BLaER1 treated with 17β-estradiol and CSF1 and Interleukin-3, amounts not matched to agents 10 nM and 100 nM (cell line): ENCODE results near the gene COBLL1.
"Not testable (repeated sequence)": the region's sequence is repeated elsewhere in the genome, so short reads cannot be mapped to it uniquely, and the experiment has no call there.

Source experiments
- H3K27ac ChIP-seq, 11 experiments: shearing (Covaris generic); formaldehyde crosslinking; 2 replicates each; pipeline ENCODE4 v1.8.1; 2022
- H3K27me3 ChIP-seq, 11 experiments: shearing (Covaris generic); formaldehyde crosslinking; 2 replicates each; pipeline ENCODE4 v1.8.1; 2022
- H3K36me3 ChIP-seq, 11 experiments: shearing (Covaris generic); formaldehyde crosslinking; 2 replicates each; pipeline ENCODE4 v1.8.1; 2022
- H3K4me1 ChIP-seq, 10 experiments: shearing (Covaris generic); formaldehyde crosslinking; 2 replicates each; pipeline ENCODE4 v1.8.1; 2022
- H3K4me2 ChIP-seq, 11 experiments: shearing (Covaris generic); formaldehyde crosslinking; 2 replicates each; pipeline ENCODE4 v1.8.1; 2022
- H3K4me3 ChIP-seq, 10 experiments: shearing (Covaris generic); formaldehyde crosslinking; 2 replicates each; pipeline ENCODE4 v1.8.1; 2022
- H3K9ac ChIP-seq, 11 experiments: shearing (Covaris generic); formaldehyde crosslinking; 2 replicates each; pipeline ENCODE4 v1.8.1; 2022
- H3K9me3 ChIP-seq, 11 experiments: shearing (Covaris generic); formaldehyde crosslinking; replicated peaks in 1 of 11; 2 replicates each; pipeline ENCODE4 v1.8.1; 2022
- H4K20me1 ChIP-seq, 11 experiments: shearing (Covaris generic); formaldehyde crosslinking; 2 replicates each; pipeline ENCODE4 v1.8.1; 2022
- Cebpa-rat ChIP-seq, 11 experiments: shearing (Covaris generic); IDR thresholded peaks; 2 replicates each; pipeline ENCODE4 v1.8.1; 2022

The COBLL1 gene

DNA sequence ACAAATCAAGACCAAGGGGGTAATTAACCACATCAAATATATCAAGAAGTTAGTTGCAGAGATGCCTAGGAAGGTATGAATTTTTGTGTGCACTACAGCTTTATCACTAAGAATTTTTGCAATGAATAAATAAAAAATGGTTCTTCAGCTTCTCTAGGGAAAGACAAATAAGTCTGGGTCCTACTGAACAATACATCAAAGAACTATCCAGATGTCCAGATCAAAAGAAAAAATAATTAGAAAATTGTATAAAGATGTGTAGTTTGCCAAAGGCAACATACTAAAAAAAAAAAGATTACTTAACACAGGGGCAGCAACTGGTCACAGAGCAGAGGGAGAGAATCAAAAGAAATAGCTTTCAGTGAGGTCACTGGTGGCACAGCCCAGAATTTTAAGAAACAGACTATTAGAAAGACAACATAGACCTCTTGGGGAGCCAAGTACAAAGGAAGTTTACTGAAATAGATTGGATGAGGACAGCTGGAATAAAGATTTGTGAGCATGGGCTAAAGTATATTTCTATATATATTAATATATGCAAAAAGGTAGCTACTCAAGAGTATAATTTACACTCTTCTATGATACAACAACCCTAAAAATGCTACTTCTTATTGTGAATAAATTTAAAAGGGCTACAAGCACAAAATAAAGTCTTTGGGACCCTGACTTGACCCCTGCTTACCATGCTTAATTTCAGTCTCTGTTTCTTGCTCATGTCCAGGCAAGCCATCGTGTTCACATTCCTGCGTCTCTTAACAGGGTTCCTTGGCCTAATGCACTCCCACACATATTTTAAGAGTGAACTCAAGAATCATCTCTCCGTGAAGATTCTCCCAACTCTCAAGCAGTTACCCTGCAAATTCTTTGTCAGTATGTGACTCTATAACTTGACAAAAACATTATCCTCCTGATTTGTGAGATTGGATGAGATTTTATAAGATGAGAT, 121.4 kb downstream of the COBLL1 start:
- TF ChIP-seq Cebpa-rat (IDR thresholded peaks at IDR 0.05) = no peak
- H3K27me3 ChIP-seq = no peaks in the 10 kb centered on the region
- H3K4me3 ChIP-seq = no peak overlapping the region
- H3K27ac ChIP-seq = no peak overlapping the region
- H3K36me3 ChIP-seq = no peaks in the 10 kb centered on the region
- no peak overlapping the region for H3K9ac ChIP-seq
- no peaks in the 10 kb centered on the region for H4K20me1 ChIP-seq
- no peaks in the 10 kb centered on the region for H3K9me3 ChIP-seq
- peaks cover 0 to 21% (median 3%) of the 10 kb centered on the region in 10 experiments; a peak in 8 of 20 replicates for H3K4me1 ChIP-seq
- no peak overlapping the region for H3K4me2 ChIP-seq

DNA sequence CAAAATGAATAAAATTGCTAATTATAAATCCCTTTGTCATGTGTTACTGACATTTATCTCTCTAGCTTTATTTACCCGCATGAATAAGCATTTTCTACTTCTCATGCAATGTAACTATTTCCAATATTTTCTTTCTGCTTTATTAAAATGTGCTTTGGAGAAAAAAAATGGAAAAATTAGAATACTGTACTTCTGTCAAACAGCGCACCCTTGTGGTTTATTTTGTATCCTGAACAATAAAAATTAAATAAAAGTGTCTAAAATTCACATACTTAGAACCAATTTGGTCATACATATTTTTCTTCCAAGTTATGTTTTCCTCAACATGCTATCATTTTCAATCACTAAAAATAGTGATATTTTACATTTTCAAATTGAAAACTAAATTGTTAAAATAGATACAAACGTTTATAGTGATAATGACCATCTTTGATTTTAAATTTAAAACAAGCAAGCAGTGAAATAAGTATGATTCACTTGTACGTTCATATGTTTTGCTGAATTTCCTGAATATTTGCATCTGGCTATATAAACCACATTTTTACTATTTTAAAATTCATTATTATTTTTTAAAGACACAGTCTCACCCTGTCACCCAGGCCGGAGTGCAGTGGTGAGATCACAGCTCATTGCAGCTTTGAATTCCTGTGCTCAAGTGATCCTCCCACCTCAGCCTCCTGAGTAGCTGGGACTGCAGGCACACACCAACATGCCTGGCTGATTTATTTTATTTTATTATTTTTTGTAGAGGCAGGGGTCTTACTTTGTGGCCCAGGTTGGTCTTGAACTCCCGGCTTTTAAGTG, 124.4 kb downstream of the COBLL1 start:
- Histone ChIP-seq H3K4me2 (no peak overlapping the region), H3K9me3 (no peaks in the 10 kb centered on the region), H3K4me1 (peaks cover 0 to 8% (median 0%) of the 10 kb centered on the region in 10 experiments; a peak in 7 of 20 replicates)

DNA sequence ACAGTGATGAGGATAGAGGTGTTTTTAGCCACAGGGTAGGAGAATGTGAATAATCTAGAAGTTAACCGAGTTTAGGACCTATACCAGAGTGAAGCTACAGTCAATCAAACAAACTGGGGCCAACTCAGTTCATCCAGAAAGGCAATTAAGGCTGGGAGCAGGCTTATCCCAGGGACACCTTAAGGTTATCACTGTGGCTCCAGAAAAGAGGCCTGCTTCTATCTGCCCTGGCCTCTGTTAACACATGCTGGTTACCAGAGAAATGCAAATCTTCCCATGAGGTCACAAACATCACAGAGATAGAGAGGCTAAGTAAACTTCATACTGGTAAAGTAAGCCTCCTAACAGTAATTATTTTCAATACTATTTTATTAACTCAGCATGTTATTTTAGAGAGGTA, 127.2 kb downstream of the COBLL1 start:
- Histone ChIP-seq H3K36me3 (no peaks in the 10 kb centered on the region), H3K9me3 (no peaks in the 10 kb centered on the region), H3K27ac (no peak overlapping the region), H3K27me3 (no peaks in the 10 kb centered on the region), H3K4me2 (no peak overlapping the region), H3K4me3 (no peak overlapping the region), H3K9ac (no peak overlapping the region), H3K4me1 (no peaks in the 10 kb centered on the region), H4K20me1 (no peaks in the 10 kb centered on the region)
- TF ChIP-seq Cebpa-rat (IDR thresholded peaks at IDR 0.05) = no peak

More for the DNA sequence above, 124.4 kb downstream of the COBLL1 start:
- H3K27me3 ChIP-seq = no peaks in the 10 kb centered on the region
- H3K36me3 ChIP-seq = no peaks in the 10 kb centered on the region
- no peaks in the 10 kb centered on the region for H4K20me1 ChIP-seq
- H3K27ac ChIP-seq = no peak overlapping the region
- no peak for TF ChIP-seq Cebpa-rat (IDR thresholded peaks at IDR 0.05)
- no peak overlapping the region for H3K4me3 ChIP-seq
- H3K9ac ChIP-seq = no peak overlapping the region

DNA sequence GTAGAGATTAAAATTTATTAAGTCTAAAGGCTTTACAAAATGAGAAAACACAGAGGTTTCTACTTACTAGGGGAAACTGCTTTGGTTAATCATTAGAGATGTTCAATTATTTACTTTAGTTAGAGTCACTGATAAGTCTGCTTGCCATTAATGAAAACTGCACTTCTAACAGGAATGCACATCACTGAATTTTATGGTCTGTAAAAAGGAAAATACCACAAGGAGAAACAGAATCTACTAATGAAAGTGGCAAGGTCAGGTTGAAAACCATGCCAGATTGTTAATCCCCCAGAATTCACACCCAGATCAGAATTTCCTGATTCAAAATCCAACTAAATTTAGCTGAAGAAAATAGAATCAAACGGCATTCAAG, 129.9 kb downstream of the COBLL1 start:
- H3K27me3 ChIP-seq = no peaks in the 10 kb centered on the region
- no peaks in the 10 kb centered on the region for H3K36me3 ChIP-seq
- H3K27ac ChIP-seq = no peak overlapping the region
- H3K9me3 ChIP-seq = no peaks in the 10 kb centered on the region
- TF ChIP-seq Cebpa-rat (IDR thresholded peaks at IDR 0.05) = no peak
- H4K20me1 ChIP-seq = no peaks in the 10 kb centered on the region
- H3K4me2 ChIP-seq = no peak overlapping the region
- no peak overlapping the region for H3K4me3 ChIP-seq
- no peak overlapping the region for H3K9ac ChIP-seq
- H3K4me1 ChIP-seq = no peaks in the 10 kb centered on the region

DNA sequence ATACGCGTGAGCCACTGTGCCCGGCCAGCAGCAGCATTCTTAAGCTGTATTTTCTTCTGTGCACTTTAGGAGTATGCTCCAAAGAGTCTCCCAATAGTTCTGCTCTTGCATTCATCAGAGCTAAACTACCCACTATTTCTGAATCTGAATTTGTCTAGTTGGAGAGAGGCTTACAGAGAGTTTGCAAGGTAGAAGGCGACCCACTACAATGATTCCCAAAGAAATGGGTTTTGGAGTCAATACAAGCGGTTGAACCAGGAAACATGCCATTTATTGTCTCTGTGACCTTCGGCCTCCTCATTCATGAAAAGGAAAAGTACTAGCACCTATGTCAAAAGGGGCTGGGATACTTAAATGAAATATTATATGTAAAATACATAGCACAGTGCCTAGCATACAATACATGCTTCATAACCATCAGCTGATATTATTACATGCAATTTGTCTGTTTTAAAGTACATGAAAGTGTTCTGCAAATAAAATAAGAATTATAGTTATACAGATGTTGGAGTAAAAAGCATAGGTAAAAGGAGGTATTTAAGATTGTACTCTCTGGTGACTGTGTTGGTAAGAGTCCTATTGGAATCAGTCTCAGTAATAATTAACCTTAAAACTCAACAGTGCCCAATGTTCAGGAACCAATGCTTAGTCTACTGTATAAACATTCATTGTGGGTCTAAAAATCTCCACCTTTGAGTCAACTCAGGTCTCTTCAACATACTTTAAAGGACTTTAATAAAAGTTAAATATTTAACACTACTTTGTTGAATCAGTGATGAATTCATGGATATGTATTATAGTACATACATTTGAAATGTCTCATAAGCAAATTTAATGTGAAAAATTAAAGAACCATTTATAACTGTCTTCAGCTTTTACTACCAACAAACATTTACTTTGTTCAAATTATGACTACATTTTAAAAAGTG, 130.5 kb downstream of the COBLL1 start:
- H3K9ac ChIP-seq = no peak overlapping the region
- H4K20me1 ChIP-seq = no peaks in the 10 kb centered on the region
- H3K4me3 ChIP-seq = no peak overlapping the region
- no peaks in the 10 kb centered on the region for H3K27me3 ChIP-seq
- TF ChIP-seq Cebpa-rat (IDR thresholded peaks at IDR 0.05) = no peak
- H3K9me3 ChIP-seq = no peaks in the 10 kb centered on the region
- no peak overlapping the region for H3K27ac ChIP-seq
- H3K4me1 ChIP-seq = no peaks in the 10 kb centered on the region
- no peak overlapping the region for H3K4me2 ChIP-seq
- no peaks in the 10 kb centered on the region for H3K36me3 ChIP-seq

DNA sequence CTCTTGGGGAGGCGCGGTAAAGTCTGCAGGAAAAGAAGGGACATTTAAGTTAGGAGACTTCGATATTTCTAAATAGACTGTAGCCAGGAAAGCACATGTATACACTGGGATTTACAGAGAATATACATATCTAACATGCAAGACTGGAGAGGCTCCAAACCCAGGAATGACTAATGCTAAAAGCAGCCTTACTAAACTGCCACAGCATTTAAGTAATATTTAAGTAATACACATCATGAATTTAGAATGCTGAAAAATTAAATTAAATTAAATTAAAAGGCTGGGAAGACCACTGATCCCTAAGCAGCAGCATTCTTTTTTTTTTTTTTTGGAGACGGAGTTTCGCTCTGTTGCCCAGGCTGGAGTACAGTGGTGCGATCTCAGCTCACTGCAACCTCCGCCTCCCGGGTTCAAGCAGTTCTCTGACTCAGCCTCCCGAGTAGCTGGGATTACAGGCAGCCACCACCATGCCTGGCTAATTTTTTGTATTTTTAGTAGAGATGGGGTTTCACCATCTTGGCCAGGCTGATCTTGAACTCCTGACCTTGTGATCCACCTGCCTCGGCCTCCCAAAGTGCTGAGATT, 131.3 kb downstream of the COBLL1 start:
- not testable (repeated sequence) for H3K4me3 ChIP-seq, H3K36me3 ChIP-seq, H3K27ac ChIP-seq, H4K20me1 ChIP-seq, H3K9me3 ChIP-seq, H3K9ac ChIP-seq, H3K4me2 ChIP-seq, H3K27me3 ChIP-seq, H3K4me1 ChIP-seq

DNA sequence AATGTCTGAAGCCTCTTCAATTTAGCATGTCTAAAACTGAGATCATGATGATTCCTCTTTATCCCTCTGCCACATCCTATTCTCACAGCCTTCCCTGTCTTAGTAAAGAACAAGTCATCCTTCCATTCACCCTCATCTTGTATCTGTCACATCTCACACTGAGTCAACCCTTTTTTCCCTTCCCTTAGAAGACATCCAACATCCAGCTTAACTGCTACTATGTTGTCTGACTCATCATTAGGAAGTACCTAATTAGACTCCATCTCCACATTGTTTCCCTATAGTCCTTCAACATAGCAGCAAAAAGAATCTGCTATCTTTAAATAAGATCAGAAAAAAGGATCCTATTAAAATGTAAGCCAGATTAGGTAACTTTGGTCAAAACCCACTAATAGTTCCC, 135.1 kb downstream of the COBLL1 start:
- H3K4me1 ChIP-seq = no peaks in the 10 kb centered on the region
- H3K4me3 ChIP-seq = no peak overlapping the region
- TF ChIP-seq Cebpa-rat (IDR thresholded peaks at IDR 0.05) = no peak
- H3K9me3 ChIP-seq = no peaks in the 10 kb centered on the region
- H3K27me3 ChIP-seq = no peaks in the 10 kb centered on the region
- H3K4me2 ChIP-seq = no peak overlapping the region
- H3K36me3 ChIP-seq = no peaks in the 10 kb centered on the region
- no peak overlapping the region for H3K9ac ChIP-seq
- H4K20me1 ChIP-seq = no peaks in the 10 kb centered on the region
- H3K27ac ChIP-seq = no peak overlapping the region

DNA sequence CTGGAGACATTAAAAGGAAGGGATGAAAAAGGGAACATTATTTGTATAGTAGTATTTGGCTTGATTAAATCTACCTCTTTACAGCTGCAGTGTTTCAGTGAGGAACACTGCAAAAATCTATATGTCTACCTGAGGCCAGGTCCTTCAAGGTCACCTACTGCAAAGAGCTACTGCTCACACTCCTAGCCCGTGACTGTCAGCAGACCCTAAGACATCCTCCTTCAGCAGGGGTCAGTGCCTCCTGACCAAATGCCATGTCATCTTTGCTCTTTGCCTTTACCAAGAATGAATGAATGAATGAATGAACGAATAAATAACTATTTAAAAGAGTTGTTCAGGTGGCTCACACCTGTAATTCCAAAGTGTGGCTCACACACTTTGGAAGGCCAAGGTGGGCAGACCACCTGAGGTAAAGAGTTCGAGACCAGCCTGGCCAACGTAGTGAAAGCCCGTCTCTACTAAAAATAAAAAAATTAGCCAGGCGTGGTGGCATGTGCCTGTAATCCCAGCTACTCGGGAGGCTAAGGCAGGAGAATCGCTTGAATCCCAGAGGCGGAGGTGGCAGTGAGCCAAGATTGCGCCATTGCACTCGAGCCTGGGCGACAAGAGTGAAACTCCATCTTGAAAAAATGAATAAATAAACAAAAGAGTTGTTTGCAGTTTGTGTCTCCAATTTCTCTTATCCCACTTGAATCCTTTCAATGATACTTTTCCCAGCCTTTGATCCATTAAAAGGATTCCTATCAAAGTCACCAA, 136.0 kb downstream of the COBLL1 start:
- no peak overlapping the region for H3K4me3 ChIP-seq
- no peaks in the 10 kb centered on the region for H4K20me1 ChIP-seq
- H3K4me2 ChIP-seq = no peak overlapping the region
- H3K27me3 ChIP-seq = no peaks in the 10 kb centered on the region
- H3K36me3 ChIP-seq = no peaks in the 10 kb centered on the region
- TF ChIP-seq Cebpa-rat (IDR thresholded peaks at IDR 0.05) = no peak
- no peaks in the 10 kb centered on the region for H3K4me1 ChIP-seq
- H3K9me3 ChIP-seq = no peaks in the 10 kb centered on the region
- H3K27ac ChIP-seq = no peak overlapping the region
- H3K9ac ChIP-seq = no peak overlapping the region
